ENCODE results near the gene RSRC1.

GRCh38 chr3:158095111-158095813 lies 14.6 kb upstream of the RSRC1 start:
- TF ChIP-seq POLR2A (IDR thresholded peaks at IDR 0.05; ENCODE audit: low read depth, low read length) (no peak), SPI1 (IDR thresholded peaks at IDR 0.05; ENCODE audit: low read depth, low read length) (no peak), TAF1 (IDR thresholded peaks at IDR 0.05; ENCODE audit: low read depth, low read length) (no peak)
